Spleen (tissue), 7 donors: Measurements from ENCODE around the gene AP3S1.

Experiments
- POLR2A ChIP-seq, 3 donors: fragments of 450-650 bp; IDR thresholded peaks; one replicate each; pipeline ENCODE4 v1.5.1; 2017; ENCODE audit warnings: antibody characterized with exemption in 3 of 3, mild to moderate bottlenecking in 1 of 3
- TF ChIP-seq, protein P1 (sequence below), 11 experiments: fragments of 200-600 bp in 7 of 11; fragments of 450-650 bp in 4 of 11; sonication (generic) in 4 of 11; IDR thresholded peaks in 8 of 11; conservative IDR thresholded peaks in 3 of 11; 1 replicate in 7 of 11; 2 replicates in 4 of 11; pipeline versions ENCODE4 v1.4.0 to v1.8.0; 2016 to 2021; ENCODE audit warnings: antibody characterized with exemption in 11 of 11, inconsistent platforms in 4 of 11, mild to moderate bottlenecking in 1 of 11
- donor health status: DM: no; HTN: no; CAD: no; lungs with moderate emphysema.
- donor health status: DM: no; HTN: no; CAD: no.
- donor health status: DM: no; HTN: no; CAD: no.

DNA sequence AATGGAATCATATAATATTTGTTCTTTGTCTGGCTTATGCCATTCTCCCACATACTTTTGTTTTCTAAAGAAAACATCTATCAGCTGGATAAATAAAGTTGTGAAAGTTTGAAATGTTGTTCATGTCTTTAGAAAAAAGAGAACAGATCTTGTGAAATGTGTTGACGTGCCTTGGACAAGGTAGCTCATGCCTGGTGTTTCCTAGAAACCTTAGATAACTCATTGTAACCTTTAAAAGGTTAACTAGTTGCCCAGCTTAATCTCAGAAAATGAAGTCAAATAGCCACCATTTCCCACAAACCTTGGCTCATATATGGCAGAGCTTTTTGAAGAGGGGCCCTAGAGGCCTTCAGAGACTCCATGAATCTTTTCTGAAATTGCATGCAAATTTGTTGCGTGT lies 40.6 kb upstream of the AP3S1 start:
- TF ChIP-seq, protein P1, sequence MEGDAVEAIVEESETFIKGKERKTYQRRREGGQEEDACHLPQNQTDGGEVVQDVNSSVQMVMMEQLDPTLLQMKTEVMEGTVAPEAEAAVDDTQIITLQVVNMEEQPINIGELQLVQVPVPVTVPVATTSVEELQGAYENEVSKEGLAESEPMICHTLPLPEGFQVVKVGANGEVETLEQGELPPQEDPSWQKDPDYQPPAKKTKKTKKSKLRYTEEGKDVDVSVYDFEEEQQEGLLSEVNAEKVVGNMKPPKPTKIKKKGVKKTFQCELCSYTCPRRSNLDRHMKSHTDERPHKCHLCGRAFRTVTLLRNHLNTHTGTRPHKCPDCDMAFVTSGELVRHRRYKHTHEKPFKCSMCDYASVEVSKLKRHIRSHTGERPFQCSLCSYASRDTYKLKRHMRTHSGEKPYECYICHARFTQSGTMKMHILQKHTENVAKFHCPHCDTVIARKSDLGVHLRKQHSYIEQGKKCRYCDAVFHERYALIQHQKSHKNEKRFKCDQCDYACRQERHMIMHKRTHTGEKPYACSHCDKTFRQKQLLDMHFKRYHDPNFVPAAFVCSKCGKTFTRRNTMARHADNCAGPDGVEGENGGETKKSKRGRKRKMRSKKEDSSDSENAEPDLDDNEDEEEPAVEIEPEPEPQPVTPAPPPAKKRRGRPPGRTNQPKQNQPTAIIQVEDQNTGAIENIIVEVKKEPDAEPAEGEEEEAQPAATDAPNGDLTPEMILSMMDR (IDR thresholded peaks at IDR 0.05 in 8 of 11, conservative IDR thresholded peaks at IDR 0.05 in 3 of 11): no peak
- TF ChIP-seq POLR2A (IDR thresholded peaks at IDR 0.05): no peak
